ENCODE measurements around the gene HIGD2A.

DNA sequence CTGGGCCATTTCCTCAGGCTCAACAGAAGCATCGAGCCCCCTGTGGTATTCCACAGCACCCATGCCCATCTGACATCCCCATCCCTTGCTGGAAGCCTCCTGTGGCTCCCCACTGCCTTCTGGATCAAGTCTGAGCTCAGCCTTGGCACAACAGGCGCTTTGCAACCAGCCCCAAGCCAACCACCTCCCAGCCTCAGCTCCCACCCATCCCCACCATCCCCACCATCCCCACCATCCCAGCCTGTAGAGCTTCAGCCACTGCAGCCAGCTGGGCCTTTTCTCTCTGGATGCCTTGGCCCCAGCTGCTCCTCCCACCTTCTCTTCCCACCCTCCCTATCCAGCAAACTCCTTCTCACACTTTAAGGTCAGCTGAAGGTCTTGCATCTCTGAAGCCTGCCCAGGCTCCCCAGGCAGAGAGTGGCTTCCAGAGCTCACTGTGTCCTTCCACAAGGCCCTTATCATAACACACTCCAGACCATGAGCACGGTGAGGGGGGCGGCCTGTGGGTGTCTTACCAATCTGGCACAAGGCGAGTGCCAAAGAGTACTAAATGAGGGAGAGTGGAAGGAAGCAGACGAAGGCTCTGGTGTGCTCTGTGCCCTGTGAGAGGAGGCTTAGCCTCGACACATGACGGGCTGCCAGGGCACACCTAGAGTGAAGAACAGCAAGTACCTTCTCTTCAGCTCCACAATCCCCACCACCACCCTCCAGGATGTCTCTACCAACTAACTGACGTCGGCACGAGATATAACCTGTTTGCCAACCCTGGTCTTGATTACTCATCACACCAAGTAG, 6.5 kb downstream of the HIGD2A start:
- no peak for TF ChIP-seq CHD2 (IDR thresholded peaks at IDR 0.05; ENCODE audit: low read length, partially characterized antibody)
- TF ChIP-seq, protein P1, sequence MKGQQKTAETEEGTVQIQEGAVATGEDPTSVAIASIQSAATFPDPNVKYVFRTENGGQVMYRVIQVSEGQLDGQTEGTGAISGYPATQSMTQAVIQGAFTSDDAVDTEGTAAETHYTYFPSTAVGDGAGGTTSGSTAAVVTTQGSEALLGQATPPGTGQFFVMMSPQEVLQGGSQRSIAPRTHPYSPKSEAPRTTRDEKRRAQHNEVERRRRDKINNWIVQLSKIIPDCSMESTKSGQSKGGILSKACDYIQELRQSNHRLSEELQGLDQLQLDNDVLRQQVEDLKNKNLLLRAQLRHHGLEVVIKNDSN (IDR thresholded peaks at IDR 0.05; ENCODE audit: borderline replicate concordance, low read depth), result no peak
- no peak for TF ChIP-seq POLR2AphosphoS5 (IDR thresholded peaks at IDR 0.05; ENCODE audit: low read depth, low read length)
- TF ChIP-seq, protein P2, sequence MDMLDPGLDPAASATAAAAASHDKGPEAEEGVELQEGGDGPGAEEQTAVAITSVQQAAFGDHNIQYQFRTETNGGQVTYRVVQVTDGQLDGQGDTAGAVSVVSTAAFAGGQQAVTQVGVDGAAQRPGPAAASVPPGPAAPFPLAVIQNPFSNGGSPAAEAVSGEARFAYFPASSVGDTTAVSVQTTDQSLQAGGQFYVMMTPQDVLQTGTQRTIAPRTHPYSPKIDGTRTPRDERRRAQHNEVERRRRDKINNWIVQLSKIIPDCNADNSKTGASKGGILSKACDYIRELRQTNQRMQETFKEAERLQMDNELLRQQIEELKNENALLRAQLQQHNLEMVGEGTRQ (IDR thresholded peaks at IDR 0.05; ENCODE audit: borderline replicate concordance, low read depth, low read length), result no peak
- TF ChIP-seq TAF1 (IDR thresholded peaks at IDR 0.05; ENCODE audit: borderline replicate concordance, low read depth, low read length), result no peak
- TF ChIP-seq, protein P3, sequence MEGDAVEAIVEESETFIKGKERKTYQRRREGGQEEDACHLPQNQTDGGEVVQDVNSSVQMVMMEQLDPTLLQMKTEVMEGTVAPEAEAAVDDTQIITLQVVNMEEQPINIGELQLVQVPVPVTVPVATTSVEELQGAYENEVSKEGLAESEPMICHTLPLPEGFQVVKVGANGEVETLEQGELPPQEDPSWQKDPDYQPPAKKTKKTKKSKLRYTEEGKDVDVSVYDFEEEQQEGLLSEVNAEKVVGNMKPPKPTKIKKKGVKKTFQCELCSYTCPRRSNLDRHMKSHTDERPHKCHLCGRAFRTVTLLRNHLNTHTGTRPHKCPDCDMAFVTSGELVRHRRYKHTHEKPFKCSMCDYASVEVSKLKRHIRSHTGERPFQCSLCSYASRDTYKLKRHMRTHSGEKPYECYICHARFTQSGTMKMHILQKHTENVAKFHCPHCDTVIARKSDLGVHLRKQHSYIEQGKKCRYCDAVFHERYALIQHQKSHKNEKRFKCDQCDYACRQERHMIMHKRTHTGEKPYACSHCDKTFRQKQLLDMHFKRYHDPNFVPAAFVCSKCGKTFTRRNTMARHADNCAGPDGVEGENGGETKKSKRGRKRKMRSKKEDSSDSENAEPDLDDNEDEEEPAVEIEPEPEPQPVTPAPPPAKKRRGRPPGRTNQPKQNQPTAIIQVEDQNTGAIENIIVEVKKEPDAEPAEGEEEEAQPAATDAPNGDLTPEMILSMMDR (IDR thresholded peaks at IDR 0.05), result no peak
- TF ChIP-seq RAD21 (IDR thresholded peaks at IDR 0.05; ENCODE audit: low read length), result no peak
- no peak for TF ChIP-seq EP300 (IDR thresholded peaks at IDR 0.05; ENCODE audit: borderline replicate concordance in 1 of 2, low read depth in 1 of 2, low read length in 1 of 2)
- TF ChIP-seq TCF12 (IDR thresholded peaks at IDR 0.05), result no peak
- TF ChIP-seq NRF1 (IDR thresholded peaks at IDR 0.05; ENCODE audit: low read depth, low read length), result no peak

All from SK-N-SH (cell line).